ENCODE results near the gene ERCC6L2.

GRCh38 chr9:95966306-95966705 lies 90.8 kb downstream of the ERCC6L2 start:
- no peak for TF ChIP-seq CTCF (IDR thresholded peaks at IDR 0.05; ENCODE audit: poor library complexity, severe bottlenecking)
- no peak for TF ChIP-seq EP300 (conservative IDR thresholded peaks at IDR 0.05; ENCODE audit: poor library complexity, severe bottlenecking)

All from neural cell (in vitro differentiated cells).